ENCODE data around the gene NUDT3. TPM values are rescaled to one million over a fixed set of nuclear protein-coding genes. Genes with fewer than 3 reads are reported as not detected.

The NUDT3 gene
- total RNA-seq, 1 experiment from 2014 or later, result 25.2 TPM

GRCh38 chr6:34285448-34286164, 106.9 kb downstream of the NUDT3 start (continued):
- TF ChIP-seq CTCF (IDR thresholded peaks at IDR 0.05 in 2 of 3, conservative IDR thresholded peaks at IDR 0.05 in 1 of 3; ENCODE audit: borderline replicate concordance in 1 of 3, insufficient read depth in 1 of 3, low read depth in 2 of 3, low read length in 2 of 3), result no peak

GRCh38 chr6:34284563-34285447, 107.7 kb downstream of the NUDT3 start:
- Histone ChIP-seq H3K27me3 (ENCODE audit: insufficient read depth, low read length) (no peaks in the 10 kb centered on the region), H3K4me2 (ENCODE audit: low read length) (no peak overlapping the region), H3K79me2 (ENCODE audit: insufficient read depth, low read length) (no peaks in the 10 kb centered on the region), H3K4me1 (ENCODE audit: control insufficient read depth in 1 of 2, insufficient read depth in 2 of 2, low read length in 2 of 2) (no peaks in the 10 kb centered on the region), H3K9me2 (ENCODE audit: insufficient read depth) (no peaks in the 10 kb centered on the region), H4K20me1 (ENCODE audit: insufficient read depth) (no peaks in the 10 kb centered on the region), H2AFZ (ENCODE audit: low read depth, low read length, poor library complexity, severe bottlenecking) (no peak overlapping the region), H3K9ac (ENCODE audit: low read length) (no peak overlapping the region), H3K9me3 (ENCODE audit: control insufficient read depth in 1 of 2, insufficient read depth in 1 of 2, low read depth in 1 of 2, low read length in 2 of 2) (no peaks in the 10 kb centered on the region), H3K4me3 (replicated peaks in 1 of 2; ENCODE audit: low read depth in 1 of 2, low read length in 2 of 2) (no peak overlapping the region), H3K27ac (ENCODE audit: low read depth, low read length) (no peak overlapping the region), H3K36me3 (ENCODE audit: control insufficient read depth in 1 of 2, insufficient read depth in 2 of 2, low read length in 2 of 2) (peaks cover 0 to 19% of the 10 kb centered on the region in 2 experiments; a peak in 2 of 4 replicates)
- POLR2A ChIA-PET, result no interaction called here
- intact Hi-C loops (cut with micrococcal nuclease), result no loop called here
- CTCF ChIA-PET, result no interaction called here
- ATAC-seq (no peak), DNase-seq (ENCODE audit: low read depth, low spot score) (no peak)
- no TSS peak for BruUV-seq (replicated peaks)
- RAD21 ChIA-PET (ENCODE audit: low non-redundant PET in 1 of 2, low total read pairs in 2 of 2, uncharacterized antibody in 2 of 2, unreplicated experiment in 2 of 2), result no interaction called here
- TF ChIP-seq MAX (IDR thresholded peaks at IDR 0.05) (no peak), EZH2phosphoT487 (IDR thresholded peaks at IDR 0.05; ENCODE audit: borderline replicate concordance) (no peak), JUND (IDR thresholded peaks at IDR 0.05) (no peak), EGR1 (IDR thresholded peaks at IDR 0.05; ENCODE audit: low read depth) (no peak), POLR2AphosphoS5 (IDR thresholded peaks at IDR 0.05; ENCODE audit: low read depth, low read length) (no peak), ELF1 (IDR thresholded peaks at IDR 0.05; ENCODE audit: borderline replicate concordance, low read depth) (no peak), CEBPB (IDR thresholded peaks at IDR 0.05; ENCODE audit: low read depth) (no peak), YY1 (IDR thresholded peaks at IDR 0.05; ENCODE audit: extremely low read depth, insufficient replicate concordance, low read depth, low read length) (no peak), POLR2A (IDR thresholded peaks at IDR 0.05; ENCODE audit: borderline replicate concordance, extremely low read depth, insufficient read depth, insufficient read length) (no peak), FOSL1 (IDR thresholded peaks at IDR 0.05; ENCODE audit: low read depth) (no peak), ATF3 (IDR thresholded peaks at IDR 0.05) (no peak), CTCF (IDR thresholded peaks at IDR 0.05 in 2 of 3, conservative IDR thresholded peaks at IDR 0.05 in 1 of 3; ENCODE audit: borderline replicate concordance in 1 of 3, insufficient read depth in 1 of 3, low read depth in 2 of 3, low read length in 2 of 3) (no peak), RAD21 (IDR thresholded peaks at IDR 0.05; ENCODE audit: low read depth) (no peak), ZNF274 (IDR thresholded peaks at IDR 0.05; ENCODE audit: low read depth, low read length) (no peak), EZH2 (IDR thresholded peaks at IDR 0.05) (no peak), SIN3A (IDR thresholded peaks at IDR 0.05; ENCODE audit: low read depth) (no peak)

All from HCT116 (cell line).